Testis (tissue), 5 donors: ENCODE results near the gene USF2. TPM values are rescaled to one million over a fixed set of nuclear protein-coding genes. Genes with fewer than 3 reads are reported as not detected.
"Not testable (repeated sequence)": the region's sequence is repeated elsewhere in the genome, so short reads cannot be mapped to it uniquely, and the experiment has no call there.

Experiments
- DNase-seq: peaks from one replicate; pipeline ENCODE4 v3.0.0-alpha.2; 2019
- H3K27ac ChIP-seq, 2 donors: fragments of 200-600 bp; sonication (generic); one replicate each; pipeline ENCODE4 v1.5.1; 2019
- H3K27me3 ChIP-seq: fragments of 200-600 bp; sonication (generic); one replicate; pipeline ENCODE4 v1.5.1; 2019
- H3K36me3 ChIP-seq: fragments of 200-600 bp; sonication (generic); one replicate; pipeline ENCODE4 v1.5.1; 2017; ENCODE audit warnings: low read depth; ENCODE audit errors: missing control alignments
- H3K4me1 ChIP-seq: fragments of 200-600 bp; sonication (generic); one replicate; pipeline ENCODE4 v1.5.1; 2019
- H3K4me3 ChIP-seq, 2 donors: fragments of 200-600 bp; sonication (generic); one replicate each; pipeline ENCODE4 v1.5.1; 2017 to 2019
- H3K9me3 ChIP-seq: fragments of 200-600 bp; sonication (generic); one replicate; pipeline ENCODE4 v1.5.1; 2017
- CTCF ChIP-seq, 3 experiments: fragments of 450-650 bp in 2 of 3; fragments of 200-600 bp in 1 of 3; sonication (generic) in 1 of 3; IDR thresholded peaks; one replicate each; pipeline ENCODE4 v1.5.1; 2016 to 2019; ENCODE audit warnings: antibody characterized with exemption in 3 of 3, mild to moderate bottlenecking in 2 of 3, moderate library complexity in 1 of 3
- POLR2A ChIP-seq: fragments of 450-650 bp; IDR thresholded peaks from one replicate; pipeline ENCODE4 v1.6.1; 2017; ENCODE audit warnings: antibody characterized with exemption, mild to moderate bottlenecking, moderate library complexity
- WGBS, 2 donors: methylation state at CpG; one replicate each; pipeline ENCODE4 v1.1.5; 2018; 5-methylcytosine and 5-hydroxymethylcytosine counted together
- intact Hi-C: fragments of 100-400 bp; cut with DNase I; formaldehyde crosslinking; loops from one replicate; pipeline ENCODE4 v1.15.1; 2023; ENCODE audit warnings: low total_unique reads
- long read RNA-seq, 2 donors: transcript quantifications; one replicate each; lab custom pipeline, GENCODE V29; 2026
- polyA plus RNA-seq: library from polyadenylated mRNA; stranded (reverse); fragments of 350-450 nt; fragmentation: Illumina TruSeq; extraction: RNeasy Lipid Tissue Mini Kit (QIAGEN cat#74804); gene quantifications from one replicate; pipeline ENCODE4 v1.2.3, GENCODE V29; 2014; ENCODE audit warnings: low read depth, low replicate concordance; ENCODE audit not compliant: insufficient read depth
- total RNA-seq, 2 donors: library from RNA; depleted of rRNA; stranded (reverse); fragments of >200 nt; gene quantifications; one replicate each; pipeline ENCODE4 v1.2.3, GENCODE V29; 2016

USF2 gene
- 100 to 1,000 TPM; 105 to 123 TPM for total RNA-seq
- polyA plus RNA-seq = 83.1 TPM
- long read RNA-seq, donor 1, transcript USF2-214 (3 exons, 848 nt) = minor isoform, 7 of 35 reads
- long read RNA-seq, donor 1, transcript USF2-201 (10 exons, 1,634 nt) = major isoform, 10 of 35 reads
- long read RNA-seq, donor 1, partial matches to known transcripts = 6 of 35 reads
- long read RNA-seq, donor 1, other reads (novel, unspliced or antisense) = 0 of 35 reads
- long read RNA-seq, donor 2, transcript USF2-201 (10 exons, 1,634 nt) = major isoform, 5 of 23 reads
- long read RNA-seq, donor 2, partial matches to known transcripts = 13 of 23 reads
- long read RNA-seq, donor 2, other reads (novel, unspliced or antisense) = 0 of 23 reads

- 0 to 1% methylated on average over 25 to 78 of the region's 126 CpGs for WGBS, 2 donors
- TF ChIP-seq POLR2A (no peak), CTCF (IDR thresholded peaks at IDR 0.05) (no peak)
- Histone ChIP-seq H3K4me3 (peak within 1 kb of the TSS; percentile 82), H3K4me1 (peaks cover 32% of the 10 kb centered on the region), H3K9me3 (no peaks in the 10 kb centered on the region), H3K36me3 (no peaks in the 10 kb centered on the region), H3K27ac (peak within 1 kb of the TSS; percentile 84 to 98), H3K27me3 (no peaks in the 10 kb centered on the region)
- intact Hi-C loops = no loop called here
- peak; percentile 84 for DNase-seq
Measured at GRCh38 chr19:35268536-35269437, at the start of gene USF2. USF2 (plus strand) TSS chr19:35268962; CDS start chr19:35269102, 140 bp downstream.

- Histone ChIP-seq H3K27ac (no peak overlapping the region), H3K27me3 (no peaks in the 10 kb centered on the region), H3K36me3 (no peaks in the 10 kb centered on the region), H3K4me1 (peaks cover 16% of the 10 kb centered on the region), H3K4me3 (no peak overlapping the region), H3K9me3 (no peaks in the 10 kb centered on the region)
- TF ChIP-seq CTCF (IDR thresholded peaks at IDR 0.05) = no peak
- TF ChIP-seq POLR2A = no peak
- intact Hi-C loops = no loop called here
- 79 to 94% methylated on average over 1 of the region's 1 CpG for WGBS, 2 donors
- no peak for DNase-seq
Measured at GRCh38 chr19:35219008-35219407, 49.8 kb upstream of the USF2 start.

GRCh38 chr19:35220315-35220921 is 48.3 kb upstream of the USF2 start:
- H3K27me3 ChIP-seq = no peaks in the 10 kb centered on the region
- H3K27ac ChIP-seq = no peak overlapping the region
- 52 to 60% methylated on average over 3 of the region's 3 CpGs for WGBS, 2 donors
- H3K36me3 ChIP-seq = no peaks in the 10 kb centered on the region
- no peak for DNase-seq
- no peak for TF ChIP-seq POLR2A
- TF ChIP-seq CTCF (IDR thresholded peaks at IDR 0.05) = no peak
- no peak overlapping the region for H3K4me3 ChIP-seq
- intact Hi-C loops = no loop called here
- H3K4me1 ChIP-seq = peaks cover 9% of the 10 kb centered on the region
- H3K9me3 ChIP-seq = no peaks in the 10 kb centered on the region

GRCh38 chr19:35220973-35221590 is 47.7 kb upstream of the USF2 start:
- H3K27me3 ChIP-seq, H3K4me1 ChIP-seq, H3K27ac ChIP-seq, H3K4me3 ChIP-seq, H3K9me3 ChIP-seq, DNase-seq, H3K36me3 ChIP-seq, intact Hi-C loops: not testable (repeated sequence)
- 89% methylated on average over 3 to 4 of the region's 4 CpGs for WGBS, 2 donors
